Measurements from ENCODE around the gene PPFIA3. TPM values are rescaled to one million over a fixed set of nuclear protein-coding genes. Genes with fewer than 3 reads are reported as not detected.

Gene PPFIA3
- total RNA-seq, 1 experiment from 2014 or later: 27.3 TPM

DNA sequence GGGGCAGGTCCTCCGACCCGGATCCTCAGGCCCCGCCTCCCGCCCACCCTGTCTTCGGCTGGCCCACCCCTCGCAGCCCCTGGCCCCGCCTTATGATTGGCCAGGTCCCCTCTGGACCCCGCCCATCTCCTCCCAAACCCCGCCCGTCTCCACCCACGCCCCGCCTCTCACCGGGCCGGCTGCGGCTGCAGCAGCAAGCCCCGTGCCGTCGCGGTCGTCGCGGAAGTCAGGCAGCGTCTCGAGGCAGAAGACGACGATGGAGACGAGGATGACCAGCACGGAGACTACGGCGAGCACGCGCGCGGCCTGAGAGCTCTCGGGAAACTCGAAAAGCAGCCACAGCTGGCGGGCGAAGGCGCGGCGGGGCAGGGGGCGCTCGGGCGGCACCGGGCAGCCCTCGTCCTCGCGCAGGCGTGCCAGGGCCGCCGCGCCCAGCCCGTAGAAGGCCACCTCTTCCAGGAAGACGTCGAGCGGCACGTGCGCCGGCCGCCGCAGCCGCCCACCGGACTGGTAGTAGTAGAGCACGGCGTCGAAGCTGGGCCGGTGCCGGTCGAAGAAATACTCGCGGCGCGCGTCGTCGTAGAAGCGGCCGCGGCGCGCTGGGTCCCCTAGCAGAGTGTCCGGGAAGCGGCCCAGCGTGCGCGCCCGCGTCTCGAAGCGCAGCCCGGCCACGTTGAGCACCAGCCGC, 47.3 kb upstream of the PPFIA3 start (continued):
- TF ChIP-seq, protein P1, sequence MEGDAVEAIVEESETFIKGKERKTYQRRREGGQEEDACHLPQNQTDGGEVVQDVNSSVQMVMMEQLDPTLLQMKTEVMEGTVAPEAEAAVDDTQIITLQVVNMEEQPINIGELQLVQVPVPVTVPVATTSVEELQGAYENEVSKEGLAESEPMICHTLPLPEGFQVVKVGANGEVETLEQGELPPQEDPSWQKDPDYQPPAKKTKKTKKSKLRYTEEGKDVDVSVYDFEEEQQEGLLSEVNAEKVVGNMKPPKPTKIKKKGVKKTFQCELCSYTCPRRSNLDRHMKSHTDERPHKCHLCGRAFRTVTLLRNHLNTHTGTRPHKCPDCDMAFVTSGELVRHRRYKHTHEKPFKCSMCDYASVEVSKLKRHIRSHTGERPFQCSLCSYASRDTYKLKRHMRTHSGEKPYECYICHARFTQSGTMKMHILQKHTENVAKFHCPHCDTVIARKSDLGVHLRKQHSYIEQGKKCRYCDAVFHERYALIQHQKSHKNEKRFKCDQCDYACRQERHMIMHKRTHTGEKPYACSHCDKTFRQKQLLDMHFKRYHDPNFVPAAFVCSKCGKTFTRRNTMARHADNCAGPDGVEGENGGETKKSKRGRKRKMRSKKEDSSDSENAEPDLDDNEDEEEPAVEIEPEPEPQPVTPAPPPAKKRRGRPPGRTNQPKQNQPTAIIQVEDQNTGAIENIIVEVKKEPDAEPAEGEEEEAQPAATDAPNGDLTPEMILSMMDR (IDR thresholded peaks at IDR 0.05): no peak
- TF ChIP-seq ZNF671 (CRISPR knock-in tag; IDR thresholded peaks at IDR 0.05) (no peak), ZNF396 (CRISPR knock-in tag; IDR thresholded peaks at IDR 0.05; ENCODE audit: borderline replicate concordance) (no peak), ZNF219 (CRISPR knock-in tag; IDR thresholded peaks at IDR 0.05; ENCODE audit: borderline replicate concordance) (peak; percentile 78), EMX1 (CRISPR knock-in tag; IDR thresholded peaks at IDR 0.05) (no peak), MYBL2 (CRISPR knock-in tag; IDR thresholded peaks at IDR 0.05) (peak; percentile 91), ETV6 (CRISPR knock-in tag; IDR thresholded peaks at IDR 0.05) (peak; percentile 93), NFYB (CRISPR knock-in tag; conservative IDR thresholded peaks at IDR 0.05; ENCODE audit: low read depth) (peak; percentile 9; the same call in 1 of the 2 replicates), NR2C2 (CRISPR knock-in tag; IDR thresholded peaks at IDR 0.05) (peak; percentile 69; the same call in 1 of the 2 replicates), GABPB1 (CRISPR knock-in tag; IDR thresholded peaks at IDR 0.05) (no peak), SOX15 (CRISPR knock-in tag; IDR thresholded peaks at IDR 0.05) (no peak), SP1 (CRISPR knock-in tag; conservative IDR thresholded peaks at IDR 0.05) (peak; percentile 80), ZNF263 (CRISPR knock-in tag; IDR thresholded peaks at IDR 0.05; ENCODE audit: low read depth) (peak; percentile 55; the same call in 1 of the 2 replicates), ZNF121 (CRISPR knock-in tag; IDR thresholded peaks at IDR 0.05) (no peak), JUN (CRISPR knock-in tag; IDR thresholded peaks at IDR 0.05) (peak; percentile 98), ZNF138 (CRISPR knock-in tag; conservative IDR thresholded peaks at IDR 0.05) (no peak), ELF4 (CRISPR knock-in tag; IDR thresholded peaks at IDR 0.05; ENCODE audit: low read depth) (peak; percentile 66), OVOL2 (CRISPR knock-in tag; IDR thresholded peaks at IDR 0.05; ENCODE audit: borderline replicate concordance) (no peak), RELA (CRISPR knock-in tag; IDR thresholded peaks at IDR 0.05; ENCODE audit: borderline replicate concordance) (peak; percentile 89; the same call in 1 of the 2 replicates), ATF1 (CRISPR knock-in tag; IDR thresholded peaks at IDR 0.05) (no peak; the same call in 1 of the 2 replicates), GRHL2 (CRISPR knock-in tag; IDR thresholded peaks at IDR 0.05; ENCODE audit: insufficient replicate concordance, severe bottlenecking) (no peak), SMAD4 (CRISPR knock-in tag; IDR thresholded peaks at IDR 0.05) (peak; percentile 46; the same call in 1 of the 2 replicates), TP53 (CRISPR knock-in tag; IDR thresholded peaks at IDR 0.05) (peak; percentile 95)
- TF ChIP-seq, protein P2, sequence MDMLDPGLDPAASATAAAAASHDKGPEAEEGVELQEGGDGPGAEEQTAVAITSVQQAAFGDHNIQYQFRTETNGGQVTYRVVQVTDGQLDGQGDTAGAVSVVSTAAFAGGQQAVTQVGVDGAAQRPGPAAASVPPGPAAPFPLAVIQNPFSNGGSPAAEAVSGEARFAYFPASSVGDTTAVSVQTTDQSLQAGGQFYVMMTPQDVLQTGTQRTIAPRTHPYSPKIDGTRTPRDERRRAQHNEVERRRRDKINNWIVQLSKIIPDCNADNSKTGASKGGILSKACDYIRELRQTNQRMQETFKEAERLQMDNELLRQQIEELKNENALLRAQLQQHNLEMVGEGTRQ (CRISPR knock-in tag; IDR thresholded peaks at IDR 0.05): peak; percentile 48
- TF ChIP-seq, protein P3, sequence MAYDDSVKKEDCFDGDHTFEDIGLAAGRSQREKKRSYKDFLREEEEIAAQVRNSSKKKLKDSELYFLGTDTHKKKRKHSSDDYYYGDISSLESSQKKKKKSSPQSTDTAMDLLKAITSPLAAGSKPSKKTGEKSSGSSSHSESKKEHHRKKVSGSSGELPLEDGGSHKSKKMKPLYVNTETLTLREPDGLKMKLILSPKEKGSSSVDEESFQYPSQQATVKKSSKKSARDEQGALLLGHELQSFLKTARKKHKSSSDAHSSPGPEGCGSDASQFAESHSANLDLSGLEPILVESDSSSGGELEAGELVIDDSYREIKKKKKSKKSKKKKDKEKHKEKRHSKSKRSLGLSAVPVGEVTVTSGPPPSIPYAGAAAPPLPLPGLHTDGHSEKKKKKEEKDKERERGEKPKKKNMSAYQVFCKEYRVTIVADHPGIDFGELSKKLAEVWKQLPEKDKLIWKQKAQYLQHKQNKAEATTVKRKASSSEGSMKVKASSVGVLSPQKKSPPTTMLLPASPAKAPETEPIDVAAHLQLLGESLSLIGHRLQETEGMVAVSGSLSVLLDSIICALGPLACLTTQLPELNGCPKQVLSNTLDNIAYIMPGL (CRISPR knock-in tag; IDR thresholded peaks at IDR 0.05): peak; percentile 69; the same call in 1 of the 2 replicates
- TF ChIP-seq, protein P4, sequence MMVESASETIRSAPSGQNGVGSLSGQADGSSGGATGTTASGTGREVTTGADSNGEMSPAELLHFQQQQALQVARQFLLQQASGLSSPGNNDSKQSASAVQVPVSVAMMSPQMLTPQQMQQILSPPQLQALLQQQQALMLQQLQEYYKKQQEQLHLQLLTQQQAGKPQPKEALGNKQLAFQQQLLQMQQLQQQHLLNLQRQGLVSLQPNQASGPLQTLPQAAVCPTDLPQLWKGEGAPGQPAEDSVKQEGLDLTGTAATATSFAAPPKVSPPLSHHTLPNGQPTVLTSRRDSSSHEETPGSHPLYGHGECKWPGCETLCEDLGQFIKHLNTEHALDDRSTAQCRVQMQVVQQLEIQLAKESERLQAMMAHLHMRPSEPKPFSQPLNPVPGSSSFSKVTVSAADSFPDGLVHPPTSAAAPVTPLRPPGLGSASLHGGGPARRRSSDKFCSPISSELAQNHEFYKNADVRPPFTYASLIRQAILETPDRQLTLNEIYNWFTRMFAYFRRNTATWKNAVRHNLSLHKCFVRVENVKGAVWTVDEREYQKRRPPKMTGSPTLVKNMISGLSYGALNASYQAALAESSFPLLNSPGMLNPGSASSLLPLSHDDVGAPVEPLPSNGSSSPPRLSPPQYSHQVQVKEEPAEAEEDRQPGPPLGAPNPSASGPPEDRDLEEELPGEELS (CRISPR knock-in tag; IDR thresholded peaks at IDR 0.05): peak; percentile 95
- TF ChIP-seq, protein P5, sequence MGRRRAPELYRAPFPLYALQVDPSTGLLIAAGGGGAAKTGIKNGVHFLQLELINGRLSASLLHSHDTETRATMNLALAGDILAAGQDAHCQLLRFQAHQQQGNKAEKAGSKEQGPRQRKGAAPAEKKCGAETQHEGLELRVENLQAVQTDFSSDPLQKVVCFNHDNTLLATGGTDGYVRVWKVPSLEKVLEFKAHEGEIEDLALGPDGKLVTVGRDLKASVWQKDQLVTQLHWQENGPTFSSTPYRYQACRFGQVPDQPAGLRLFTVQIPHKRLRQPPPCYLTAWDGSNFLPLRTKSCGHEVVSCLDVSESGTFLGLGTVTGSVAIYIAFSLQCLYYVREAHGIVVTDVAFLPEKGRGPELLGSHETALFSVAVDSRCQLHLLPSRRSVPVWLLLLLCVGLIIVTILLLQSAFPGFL (CRISPR knock-in tag; IDR thresholded peaks at IDR 0.05; ENCODE audit: borderline replicate concordance): no peak
- TF ChIP-seq, protein P6, sequence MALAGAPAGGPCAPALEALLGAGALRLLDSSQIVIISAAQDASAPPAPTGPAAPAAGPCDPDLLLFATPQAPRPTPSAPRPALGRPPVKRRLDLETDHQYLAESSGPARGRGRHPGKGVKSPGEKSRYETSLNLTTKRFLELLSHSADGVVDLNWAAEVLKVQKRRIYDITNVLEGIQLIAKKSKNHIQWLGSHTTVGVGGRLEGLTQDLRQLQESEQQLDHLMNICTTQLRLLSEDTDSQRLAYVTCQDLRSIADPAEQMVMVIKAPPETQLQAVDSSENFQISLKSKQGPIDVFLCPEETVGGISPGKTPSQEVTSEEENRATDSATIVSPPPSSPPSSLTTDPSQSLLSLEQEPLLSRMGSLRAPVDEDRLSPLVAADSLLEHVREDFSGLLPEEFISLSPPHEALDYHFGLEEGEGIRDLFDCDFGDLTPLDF (CRISPR knock-in tag; IDR thresholded peaks at IDR 0.05): peak; percentile 86
- TF ChIP-seq, protein P7, sequence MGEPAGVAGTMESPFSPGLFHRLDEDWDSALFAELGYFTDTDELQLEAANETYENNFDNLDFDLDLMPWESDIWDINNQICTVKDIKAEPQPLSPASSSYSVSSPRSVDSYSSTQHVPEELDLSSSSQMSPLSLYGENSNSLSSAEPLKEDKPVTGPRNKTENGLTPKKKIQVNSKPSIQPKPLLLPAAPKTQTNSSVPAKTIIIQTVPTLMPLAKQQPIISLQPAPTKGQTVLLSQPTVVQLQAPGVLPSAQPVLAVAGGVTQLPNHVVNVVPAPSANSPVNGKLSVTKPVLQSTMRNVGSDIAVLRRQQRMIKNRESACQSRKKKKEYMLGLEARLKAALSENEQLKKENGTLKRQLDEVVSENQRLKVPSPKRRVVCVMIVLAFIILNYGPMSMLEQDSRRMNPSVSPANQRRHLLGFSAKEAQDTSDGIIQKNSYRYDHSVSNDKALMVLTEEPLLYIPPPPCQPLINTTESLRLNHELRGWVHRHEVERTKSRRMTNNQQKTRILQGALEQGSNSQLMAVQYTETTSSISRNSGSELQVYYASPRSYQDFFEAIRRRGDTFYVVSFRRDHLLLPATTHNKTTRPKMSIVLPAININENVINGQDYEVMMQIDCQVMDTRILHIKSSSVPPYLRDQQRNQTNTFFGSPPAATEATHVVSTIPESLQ (CRISPR knock-in tag; IDR thresholded peaks at IDR 0.05): no peak
